ENCODE measurements around the gene CCL25.

- TF ChIP-seq POLR2A (IDR thresholded peaks at IDR 0.05; ENCODE audit: borderline replicate concordance, extremely low read depth, insufficient read depth, insufficient read length) (no peak), JUND (IDR thresholded peaks at IDR 0.05) (no peak), POLR2AphosphoS5 (IDR thresholded peaks at IDR 0.05; ENCODE audit: low read depth, low read length) (no peak), EZH2 (IDR thresholded peaks at IDR 0.05) (no peak), CTCF (IDR thresholded peaks at IDR 0.05 in 2 of 3, conservative IDR thresholded peaks at IDR 0.05 in 1 of 3; ENCODE audit: borderline replicate concordance in 1 of 3, insufficient read depth in 1 of 3, low read depth in 2 of 3, low read length in 2 of 3) (no peak), RAD21 (IDR thresholded peaks at IDR 0.05; ENCODE audit: low read depth) (no peak), EZH2phosphoT487 (IDR thresholded peaks at IDR 0.05; ENCODE audit: borderline replicate concordance) (no peak), MAX (IDR thresholded peaks at IDR 0.05) (no peak), ZFX (IDR thresholded peaks at IDR 0.05) (no peak), ZNF274 (IDR thresholded peaks at IDR 0.05; ENCODE audit: low read depth, low read length) (no peak), TCF7L2 (IDR thresholded peaks at IDR 0.05; ENCODE audit: borderline replicate concordance, extremely low read depth, insufficient read depth, insufficient read length) (no peak), SRF (IDR thresholded peaks at IDR 0.05; ENCODE audit: low read depth) (no peak)
Measured at GRCh38 chr19:8111376-8111775, 58.8 kb downstream of the CCL25 start.

Data from HCT116 (cell line).